ENCODE measurements around the gene FGD5.
A peak's percentile ranks its signal among the peaks of the same experiment; 100 is the strongest.

FGD5 gene

DNA sequence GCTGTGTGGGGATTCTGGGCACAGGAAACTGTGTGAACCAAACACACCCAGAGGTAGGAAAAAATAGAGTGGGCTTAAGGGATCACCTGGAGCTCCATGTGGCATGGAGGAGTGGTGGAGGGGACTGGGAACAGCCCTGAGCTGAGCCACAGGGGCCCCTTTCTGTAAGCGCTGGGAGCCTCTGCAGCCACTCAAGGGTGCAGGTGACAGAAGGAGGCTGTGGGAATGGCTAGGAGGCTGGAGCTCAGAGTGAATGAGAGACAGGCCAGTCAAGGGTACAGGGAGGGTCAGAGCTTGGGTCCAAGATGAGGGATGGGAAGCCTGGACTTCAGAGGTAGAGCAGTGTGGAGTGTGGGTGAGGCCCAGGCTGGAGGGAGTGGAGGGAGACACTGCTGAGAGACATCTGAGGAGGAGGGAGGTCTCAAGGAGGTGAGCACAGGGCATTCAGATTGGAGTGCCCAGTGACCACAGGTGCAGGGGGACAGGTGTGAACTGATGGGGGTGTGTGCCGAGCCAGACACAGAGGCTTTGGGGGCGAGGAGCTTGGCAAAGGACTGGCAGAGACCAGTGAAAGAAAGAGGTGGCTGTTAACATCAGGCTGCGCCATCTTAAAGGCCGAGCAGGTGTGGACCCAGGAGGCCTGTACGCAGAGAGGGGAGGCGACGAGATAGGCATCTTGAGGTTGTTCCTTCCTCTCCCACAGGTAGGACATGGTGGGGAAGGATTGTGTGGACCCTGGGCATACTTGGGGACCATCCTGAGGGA is 56.8 kb downstream of the FGD5 start:
- DNase-seq (ENCODE audit: low spot score): no peak

DNA sequence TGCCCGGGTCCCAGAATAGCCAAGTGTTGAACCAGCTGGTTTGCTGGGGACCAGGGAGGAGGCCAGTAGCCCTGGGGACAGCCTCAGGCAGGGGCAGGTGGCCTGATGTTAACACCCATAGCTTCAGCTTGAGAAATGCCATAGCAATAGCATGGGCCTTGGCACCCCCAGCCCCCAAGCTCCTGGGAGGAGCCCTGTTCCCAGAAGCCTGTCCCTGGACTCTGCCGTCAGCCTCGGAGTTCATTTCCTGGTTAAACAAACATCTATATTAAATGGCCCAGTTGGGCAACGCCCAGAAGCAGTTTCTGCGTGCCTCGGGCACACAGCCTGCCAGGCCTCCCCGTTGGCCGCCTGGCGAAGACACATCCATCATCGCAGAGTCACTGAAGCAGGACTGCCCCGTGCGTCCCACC is 58.2 kb downstream of the FGD5 start:
- no peak for DNase-seq (ENCODE audit: low spot score)

DNA sequence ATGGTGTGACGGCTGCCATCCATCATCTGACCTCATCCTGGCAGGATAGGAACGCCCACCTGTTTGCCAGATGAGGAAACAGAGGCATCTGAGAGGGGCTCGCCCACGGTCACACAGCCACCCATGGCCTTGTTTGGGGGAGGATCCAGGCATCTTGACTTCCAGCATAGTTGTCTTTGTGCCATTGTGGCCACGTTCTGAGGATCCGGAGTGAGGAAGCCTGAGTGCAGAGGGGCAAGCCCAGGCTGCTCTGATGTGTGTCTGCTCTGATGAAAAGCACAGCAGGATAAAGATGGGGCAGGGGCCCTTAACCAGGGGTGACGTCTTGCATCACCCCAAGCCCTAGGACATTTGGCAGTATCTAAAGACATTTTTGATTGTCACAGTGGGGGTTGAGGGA is 58.7 kb downstream of the FGD5 start:
- DNase-seq (ENCODE audit: low spot score): no peak

DNA sequence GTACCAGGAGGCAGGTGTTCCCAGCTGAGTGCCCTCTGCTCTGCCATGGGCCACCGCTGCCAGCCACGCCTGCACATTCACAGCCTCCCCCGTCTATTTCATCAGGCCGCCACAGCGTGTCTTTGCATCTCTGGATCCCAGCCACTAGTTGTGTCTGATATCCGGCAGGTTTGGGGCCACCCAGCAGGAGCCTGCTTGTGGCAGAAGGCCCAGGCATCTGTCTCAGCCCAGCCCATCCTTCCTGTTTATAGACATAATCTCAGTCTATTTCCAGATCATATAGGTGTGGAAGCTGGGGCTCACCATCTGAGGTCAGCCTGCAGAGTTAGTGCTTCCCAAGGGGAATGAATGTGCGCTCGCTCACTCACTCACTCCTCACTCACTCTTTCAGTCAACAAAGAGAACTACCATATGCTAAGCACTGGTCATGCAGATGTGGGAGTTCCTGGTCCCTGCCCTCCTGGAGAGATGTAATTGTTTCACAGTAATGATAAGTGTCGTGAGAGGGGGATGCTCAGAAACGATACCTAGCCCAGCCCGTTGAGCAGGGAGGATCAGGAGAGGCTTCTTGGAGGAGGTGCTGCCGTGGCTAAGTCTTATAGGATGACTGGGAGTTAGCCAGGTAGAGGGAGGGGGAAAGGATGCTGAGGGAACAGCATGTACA is 60.6 kb downstream of the FGD5 start:
- DNase-seq (ENCODE audit: low spot score): no peak

DNA sequence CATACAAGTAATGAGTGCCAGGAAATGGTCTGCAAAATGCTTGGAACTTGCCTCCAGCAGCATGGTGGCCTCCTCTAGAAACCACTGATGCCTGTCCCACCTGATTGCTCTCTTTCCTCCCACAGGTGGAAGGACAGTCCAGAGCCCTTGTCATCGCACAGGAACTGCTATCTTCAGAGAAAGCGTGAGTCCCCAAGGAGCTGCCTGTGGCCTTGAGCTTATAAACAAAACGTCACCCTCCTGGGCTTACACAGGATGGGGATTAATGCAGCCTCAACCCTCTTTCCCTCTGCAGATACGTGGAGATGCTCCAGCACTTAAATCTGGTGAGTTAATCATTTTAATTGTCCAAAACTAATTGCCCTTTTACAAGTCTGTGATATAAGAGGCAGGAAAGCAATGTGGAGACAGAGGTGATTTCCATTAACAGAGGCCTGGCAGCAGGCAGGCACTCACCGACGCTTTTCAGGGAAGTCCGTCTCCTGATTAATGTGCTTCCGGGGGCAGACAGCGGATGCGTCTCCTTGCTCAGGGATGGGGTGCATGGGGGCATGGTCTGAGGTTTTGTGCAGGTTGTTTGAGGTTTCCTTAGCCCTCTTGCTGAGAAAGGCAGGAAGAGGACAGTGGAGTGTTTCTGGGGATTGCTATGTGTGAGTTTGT is 61.8 kb downstream of the FGD5 start:
- no peak for DNase-seq (ENCODE audit: low spot score)

DNA sequence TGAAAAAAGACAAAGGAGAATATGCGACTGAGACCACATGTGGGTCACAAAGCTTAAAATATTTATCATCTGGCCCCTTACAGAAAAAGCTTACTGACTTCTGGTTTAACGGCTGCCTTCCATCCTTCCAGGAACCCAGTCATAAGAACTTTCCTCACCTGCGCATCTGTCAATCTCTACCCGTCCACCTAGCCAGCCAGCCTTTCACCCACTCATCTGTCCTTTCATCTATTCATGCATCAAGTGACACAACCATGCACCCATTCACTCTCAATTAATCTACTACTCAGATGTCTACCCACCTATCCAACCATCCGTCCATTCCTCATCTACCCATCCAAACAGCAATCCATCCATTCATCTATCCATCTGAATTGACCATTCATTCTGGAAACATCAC is 64.5 kb downstream of the FGD5 start:
- DNase-seq (ENCODE audit: low spot score): no peak

DNA sequence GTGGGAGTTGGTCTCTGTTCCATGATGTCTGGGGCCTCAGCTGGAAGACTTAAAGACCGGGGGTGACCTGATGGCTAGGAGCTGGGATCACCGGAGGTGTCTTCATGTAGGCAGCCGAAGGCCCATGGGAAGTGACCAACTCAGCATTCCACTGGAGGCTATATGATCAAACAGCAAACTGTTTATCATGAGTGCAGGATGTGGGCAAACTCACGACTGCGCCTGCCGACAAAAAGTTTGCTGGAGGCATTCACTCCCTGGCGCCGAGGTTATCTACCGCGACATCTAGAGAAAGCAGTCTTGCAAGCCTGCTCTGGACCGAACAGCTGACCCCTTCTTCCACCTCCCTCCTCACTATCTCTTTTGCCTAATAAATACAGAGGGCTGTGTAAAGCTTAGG is 65.9 kb downstream of the FGD5 start:
- DNase-seq (ENCODE audit: low spot score): no peak

DNA sequence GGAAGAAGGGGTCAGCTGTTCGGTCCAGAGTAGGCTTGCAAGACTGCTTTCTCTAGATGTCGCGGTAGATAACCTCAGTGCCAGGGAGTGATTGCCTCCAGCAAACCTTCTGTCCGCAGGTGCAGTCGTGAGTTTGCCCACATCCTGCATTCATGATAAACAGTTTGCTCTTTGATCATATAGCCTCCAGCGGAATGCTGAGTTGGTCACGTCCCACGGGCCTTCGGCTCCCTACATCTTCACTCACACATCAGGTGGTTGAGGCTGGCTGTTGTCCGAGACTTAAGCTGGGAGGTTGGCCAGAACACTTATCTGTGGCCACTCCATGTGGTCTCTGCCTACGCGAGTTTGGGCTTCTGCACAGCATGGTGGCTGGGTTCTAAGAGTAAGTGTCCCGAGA is 66.5 kb downstream of the FGD5 start:
- DNase-seq (ENCODE audit: low spot score): no peak

DNA sequence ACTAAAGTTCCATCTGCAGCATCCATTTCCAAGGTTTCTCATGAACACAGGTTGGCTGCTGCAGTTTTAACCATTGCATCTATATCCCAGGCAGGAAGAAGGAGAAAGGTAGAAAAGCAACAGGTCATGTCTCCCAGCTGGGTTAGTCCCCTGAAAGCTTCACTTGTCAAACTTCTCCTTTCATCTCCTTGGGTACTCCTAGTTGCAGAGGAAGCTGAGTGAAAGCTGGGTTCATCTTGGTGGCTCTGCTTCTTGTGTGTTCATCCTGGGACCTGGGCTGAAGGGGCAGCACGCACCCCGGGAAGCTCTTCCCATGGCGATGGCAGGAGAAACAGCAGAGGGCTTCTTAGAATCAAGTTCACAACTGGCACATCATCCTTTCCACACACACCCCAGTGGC is 67.3 kb downstream of the FGD5 start:
- DNase-seq (ENCODE audit: low spot score): no peak

DNA sequence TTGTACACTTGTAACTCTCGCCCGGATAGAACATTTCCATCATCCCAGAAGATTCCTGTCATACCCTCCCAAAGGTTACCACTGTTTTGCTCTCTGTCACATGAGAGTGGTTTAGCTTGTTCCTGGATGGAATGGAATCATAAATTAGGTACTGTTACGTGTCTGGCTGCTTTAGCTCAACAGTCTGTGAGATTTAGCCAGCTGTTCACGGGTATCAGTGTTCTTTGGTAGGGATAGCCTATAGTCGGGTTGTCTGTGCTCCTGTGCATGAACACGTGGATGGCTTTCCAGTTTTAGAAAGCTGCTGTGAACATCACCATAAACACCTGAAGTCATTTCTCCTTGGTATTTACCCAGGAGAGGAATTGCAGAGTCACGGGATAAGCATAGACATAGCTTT is 70.4 kb downstream of the FGD5 start:
- DNase-seq (ENCODE audit: low spot score): no peak

DNA sequence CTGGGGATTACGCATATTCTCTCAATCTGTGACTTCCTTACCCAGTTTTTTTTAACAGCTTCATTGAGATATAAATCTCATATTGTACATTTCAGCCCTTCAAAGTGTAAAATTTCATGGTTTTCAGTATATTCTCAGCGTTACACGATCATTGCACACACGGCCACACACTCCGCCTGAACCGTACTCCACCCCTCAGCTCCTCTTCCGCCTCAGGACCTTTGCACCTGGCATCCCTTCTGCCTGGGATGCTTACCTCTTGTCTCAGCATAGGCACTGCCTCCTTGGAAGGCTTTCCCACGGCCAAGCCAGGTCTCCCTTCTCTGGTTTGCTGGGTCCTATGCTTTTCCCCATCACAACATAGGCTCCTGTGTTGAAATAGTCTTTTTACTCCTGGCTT is 71.2 kb downstream of the FGD5 start:
- DNase-seq (ENCODE audit: low spot score): no peak

DNA sequence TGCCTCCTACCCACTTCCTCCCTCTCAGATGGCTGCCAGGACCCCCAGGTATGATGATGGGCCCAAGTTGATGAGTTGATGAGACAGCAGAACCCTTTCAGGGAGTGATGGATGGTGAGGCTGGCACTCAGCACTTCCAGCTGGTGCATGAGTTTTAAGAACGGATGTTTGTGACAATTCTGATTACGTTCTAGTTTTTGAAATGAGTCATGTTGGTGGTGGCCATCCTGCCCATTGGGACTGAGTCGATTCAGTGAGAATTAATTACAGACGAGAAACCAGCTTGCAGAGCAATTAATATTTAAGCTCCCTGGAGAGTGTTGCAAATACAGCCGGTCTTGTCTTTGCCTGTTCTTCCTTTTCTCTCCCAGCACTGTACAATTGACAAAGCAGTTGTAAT is 71.7 kb downstream of the FGD5 start:
- no peak for DNase-seq (ENCODE audit: low spot score)

DNA sequence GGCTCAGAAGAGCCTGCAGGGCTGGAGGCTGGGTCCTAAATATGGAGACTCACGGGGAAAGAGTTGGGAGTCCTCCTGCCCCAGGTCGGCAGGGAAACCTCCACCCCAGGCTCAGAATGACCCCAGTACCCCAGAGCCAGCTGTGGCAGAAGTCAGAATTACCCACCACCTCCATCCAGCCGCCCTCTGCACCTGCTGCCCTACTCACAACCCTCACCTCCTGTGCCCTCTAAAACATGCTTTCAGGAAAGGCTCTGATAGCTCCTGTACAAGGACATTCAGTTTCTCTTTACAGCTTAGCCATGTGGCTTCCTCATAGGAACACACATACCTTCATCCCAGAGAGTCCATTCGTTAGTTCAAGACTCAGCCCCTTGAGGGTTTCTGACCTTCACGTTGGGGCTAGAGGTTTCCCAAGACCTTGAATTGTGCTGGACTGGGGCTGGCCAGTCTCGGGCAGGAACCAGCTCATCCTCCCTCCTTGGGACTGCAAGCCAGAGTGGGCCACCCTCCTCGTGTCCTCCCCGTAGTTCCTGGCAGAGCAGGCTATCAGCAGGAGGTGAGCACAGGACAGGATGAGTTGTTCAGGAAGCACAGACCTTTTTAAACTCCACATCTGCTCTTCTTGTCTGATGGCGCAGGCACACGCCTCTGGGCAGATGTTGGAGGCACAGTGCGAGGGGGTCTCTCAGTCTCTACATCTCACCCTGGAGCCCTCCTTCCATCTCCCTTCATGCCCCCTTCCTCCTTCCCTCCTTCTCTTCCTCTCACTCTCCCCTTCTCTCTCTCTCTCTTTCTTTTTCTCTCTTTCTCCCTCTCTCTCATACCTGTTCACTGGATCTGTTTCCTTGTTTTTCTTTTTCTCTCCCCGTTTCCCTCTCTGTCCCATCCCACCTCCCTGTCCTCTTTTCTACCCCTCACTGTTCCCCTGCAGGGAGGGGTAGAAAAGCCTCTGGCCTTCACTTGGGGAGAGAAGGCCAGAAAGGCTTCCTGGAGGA is 72.7 kb downstream of the FGD5 start:
- DNase-seq (ENCODE audit: low spot score): no peak

DNA sequence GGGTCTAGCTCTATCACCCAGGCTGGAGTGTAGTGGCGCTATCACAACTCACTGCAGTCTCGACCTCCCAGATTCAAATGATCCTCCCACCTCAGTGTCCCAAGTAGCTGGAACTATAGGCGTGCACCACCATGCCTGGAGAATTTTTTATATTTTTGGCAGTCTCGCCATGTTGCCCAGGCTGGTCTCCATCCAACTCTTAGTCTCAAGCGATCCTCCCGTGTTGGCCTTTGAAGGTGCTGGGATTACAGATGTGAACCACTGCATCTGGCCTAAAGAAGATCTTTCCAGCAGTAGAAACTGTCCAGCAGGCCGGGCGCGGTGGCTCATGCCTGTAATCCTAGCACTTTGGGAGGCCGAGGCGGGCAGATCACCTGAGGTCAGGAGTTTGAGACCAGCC is 73.5 kb downstream of the FGD5 start:
- DNase-seq (ENCODE audit: low spot score): no peak

DNA sequence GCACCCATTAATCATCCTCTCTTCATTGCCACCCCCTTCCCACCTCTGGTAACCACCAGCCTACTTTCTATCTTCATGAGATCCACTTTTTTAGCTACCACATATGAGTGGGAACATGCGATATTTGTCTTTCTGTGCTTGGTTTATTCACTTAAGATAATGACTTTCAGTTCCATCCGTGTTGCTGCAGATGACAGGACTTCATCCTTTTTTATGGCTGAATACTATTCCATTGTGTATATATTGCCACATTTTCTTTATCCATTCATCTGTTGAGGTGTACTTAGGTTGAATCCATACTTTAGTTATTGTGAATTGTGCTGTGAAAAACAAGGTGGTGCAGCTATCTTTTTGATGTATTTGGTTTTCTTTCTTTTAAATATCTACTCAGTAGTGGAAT is 75.3 kb downstream of the FGD5 start:
- DNase-seq (ENCODE audit: low spot score): no peak

DNA sequence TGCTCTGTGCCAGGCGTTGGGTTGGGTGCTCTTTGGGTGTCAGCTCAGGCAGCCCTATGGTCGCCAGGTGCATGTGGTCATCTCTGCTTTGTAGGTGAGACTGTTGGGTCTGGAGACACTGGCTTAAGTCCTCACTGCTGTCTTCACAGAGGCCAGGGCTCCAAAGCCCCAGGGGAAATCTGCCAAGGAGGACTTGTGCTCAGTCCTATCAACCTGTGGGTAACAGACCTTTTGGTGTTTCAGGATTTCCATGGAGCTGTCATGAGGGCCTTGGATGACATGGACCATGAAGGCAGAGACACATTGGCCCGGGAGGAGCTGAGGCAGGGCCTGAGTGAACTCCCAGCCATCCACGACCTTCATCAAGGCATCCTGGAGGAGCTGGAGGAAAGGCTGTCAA is 78.5 kb downstream of the FGD5 start:
- DNase-seq (ENCODE audit: low spot score): no peak

DNA sequence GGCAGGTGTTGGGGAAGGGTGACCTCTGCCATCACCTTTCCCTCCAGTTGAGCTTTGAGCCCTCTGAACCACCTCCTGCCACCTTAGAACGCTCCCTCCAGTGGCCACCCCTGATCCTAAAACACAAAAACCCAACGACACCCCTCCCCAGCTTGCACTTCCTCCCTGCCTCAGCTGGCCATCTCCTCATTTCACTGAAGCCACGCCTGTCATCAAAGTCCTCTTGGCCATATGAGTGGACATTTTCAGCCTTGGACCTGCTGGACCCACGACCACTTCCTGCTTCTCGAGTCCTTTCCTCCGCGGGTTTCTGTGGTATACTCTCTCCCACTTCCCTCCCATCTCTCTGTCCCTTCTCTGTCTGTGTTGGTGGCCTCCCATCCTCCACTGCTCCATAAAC is 80.2 kb downstream of the FGD5 start:
- no peak for DNase-seq (ENCODE audit: low spot score)

DNA sequence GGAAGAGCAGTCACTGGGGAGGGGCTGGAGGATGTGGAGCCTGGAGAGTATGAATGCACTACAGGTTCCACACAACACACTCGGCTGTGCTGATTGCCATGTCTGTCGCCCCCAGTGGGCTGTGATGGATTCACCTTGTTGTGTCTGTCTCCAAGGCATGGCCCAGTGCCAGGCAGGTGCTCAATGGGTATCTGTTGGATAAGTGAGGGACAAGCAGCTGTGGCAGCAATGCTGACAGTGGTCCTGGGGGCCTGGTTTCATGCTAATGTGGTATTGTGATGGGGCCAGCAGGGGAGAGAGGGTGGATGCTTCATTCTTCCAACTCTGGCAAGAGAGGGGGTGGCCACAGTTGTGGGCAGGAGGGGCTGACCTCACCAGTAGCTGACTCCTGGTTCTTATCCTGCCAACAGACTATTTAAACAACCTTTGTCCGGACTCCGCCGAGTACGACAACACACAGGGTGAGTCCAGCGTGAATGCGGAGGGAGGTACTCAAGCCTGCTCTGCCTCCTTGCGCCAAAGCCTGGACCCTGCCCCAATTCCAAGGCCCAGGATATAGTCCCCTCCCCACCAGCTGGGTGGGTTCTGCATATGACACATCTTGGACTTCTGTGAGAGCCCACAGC is 81.3 kb downstream of the FGD5 start:
- DNase-seq (ENCODE audit: low spot score): no peak

DNA sequence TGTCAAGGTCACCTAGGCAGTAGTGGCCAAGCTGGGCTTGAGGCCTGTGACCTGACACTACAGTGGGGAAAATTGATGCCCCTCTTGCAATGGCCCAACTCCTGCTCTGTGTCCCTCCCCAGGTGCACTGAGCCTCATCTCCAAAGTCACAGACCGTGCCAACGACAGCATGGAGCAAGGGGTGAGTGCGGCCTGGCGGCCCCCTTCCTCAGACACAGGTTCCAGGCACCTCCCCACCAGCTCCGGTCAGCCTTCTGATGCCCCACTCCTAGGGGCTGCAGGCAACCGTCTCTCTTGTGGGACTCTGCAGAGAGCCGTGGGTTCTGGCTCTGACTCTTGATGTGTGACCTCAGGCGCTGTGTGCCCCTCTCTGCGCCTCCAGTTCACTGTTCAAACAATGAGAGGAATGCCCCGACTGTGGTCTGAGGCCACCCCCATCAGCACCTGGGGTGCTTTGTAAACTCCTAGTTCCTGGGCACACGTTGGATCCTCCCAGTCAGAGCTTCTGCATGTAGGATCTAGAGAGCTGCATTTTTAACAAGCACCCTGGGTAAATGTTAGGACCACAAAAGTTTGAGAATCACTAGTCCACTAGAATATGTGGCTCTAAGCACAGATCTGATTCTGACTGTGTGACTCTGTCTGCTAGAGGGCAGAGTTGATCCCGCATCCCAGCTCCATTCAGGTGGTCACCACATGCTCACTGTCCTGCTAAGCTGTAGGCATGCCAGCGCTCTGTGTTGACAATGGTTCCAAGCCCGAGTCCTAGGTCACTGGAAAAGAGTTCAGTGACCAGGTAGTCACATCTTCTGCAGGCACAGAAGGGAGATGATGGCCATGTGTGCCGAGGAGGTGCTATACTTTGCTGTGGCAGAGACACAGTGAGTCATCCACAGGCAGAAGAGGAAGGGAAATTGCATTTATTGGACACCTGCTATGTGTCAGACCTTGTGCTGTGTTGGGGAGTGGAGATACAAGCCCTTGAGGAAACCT is 82.4 kb downstream of the FGD5 start:
- no peak for DNase-seq (ENCODE audit: low spot score)

DNA sequence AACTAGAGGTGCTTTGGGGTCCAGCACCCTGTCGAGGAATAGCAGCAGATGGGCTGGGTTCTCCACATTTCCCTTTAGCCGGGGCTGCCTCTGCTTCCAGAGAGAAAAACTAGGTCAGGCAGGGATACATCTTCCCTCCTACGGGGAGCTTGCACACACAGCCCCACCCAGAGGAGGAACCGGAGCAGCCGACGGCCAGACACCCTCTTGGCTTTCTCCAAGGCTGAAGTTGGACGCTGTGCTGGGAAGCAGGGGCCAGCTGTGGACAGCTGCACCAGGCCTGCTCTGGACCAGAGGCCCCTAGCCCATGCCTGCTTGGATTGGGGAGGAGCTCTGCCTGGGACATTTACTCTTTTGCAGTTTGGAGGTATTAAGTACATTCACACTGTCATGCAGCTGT is 84.0 kb downstream of the FGD5 start:
- DNase-seq (ENCODE audit: low spot score): peak; percentile 21
